Stomach (tissue), 4 donors: ENCODE results near the gene CPLX4.

Experiments used
- CTCF ChIP-seq, 7 experiments: fragments of 450-650 bp in 4 of 7; fragments of 200-600 bp in 3 of 7; sonication (generic) in 3 of 7; IDR thresholded peaks; one replicate each; pipeline ENCODE4 v1.5.1; 2016 to 2019; ENCODE audit warnings: antibody characterized with exemption in 7 of 7, control low read depth in 2 of 7, mild to moderate bottlenecking in 1 of 7
- POLR2A ChIP-seq, 4 donors: fragments of 450-650 bp; IDR thresholded peaks; one replicate each; pipeline ENCODE4 v1.6.1; 2016; ENCODE audit warnings: antibody characterized with exemption in 4 of 4, control low read depth in 2 of 4, mild to moderate bottlenecking in 1 of 4, moderate library complexity in 1 of 4

GRCh38 chr18:59303006-59303405 is 15.4 kb downstream of the CPLX4 start:
- TF ChIP-seq POLR2A (IDR thresholded peaks at IDR 0.05) = no peak
- no peak for TF ChIP-seq CTCF (IDR thresholded peaks at IDR 0.05)
